ENCODE data around the gene DMD. TPM values are rescaled to one million over a fixed set of nuclear protein-coding genes. Genes with fewer than 3 reads are reported as not detected.

DMD gene
- total and polyA plus RNA-seq, 12 donors: 28.5 to 228 (median 168) TPM

DNA sequence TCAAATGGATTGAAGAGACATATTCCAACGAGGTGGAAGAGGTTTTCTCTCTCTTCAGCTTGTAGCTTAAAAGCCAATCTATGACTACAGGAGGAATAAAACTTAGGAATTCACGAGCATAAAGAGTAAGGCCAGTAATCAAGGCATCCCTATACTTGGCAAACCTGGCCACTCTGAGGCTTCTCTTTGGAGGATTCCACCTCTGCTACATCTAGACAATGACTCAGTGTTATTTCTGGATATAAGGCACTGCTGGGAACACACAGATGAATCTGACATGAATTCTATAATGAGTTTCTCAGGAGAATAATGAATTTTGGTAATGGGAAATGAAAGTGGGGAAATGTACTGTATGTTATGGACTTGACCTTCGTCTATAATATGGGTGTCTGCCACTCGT lies 1123.7 kb downstream of the DMD start:
- H3K27ac ChIP-seq: no peak overlapping the region
- no peaks in the 10 kb centered on the region for H3K27me3 ChIP-seq

DNA sequence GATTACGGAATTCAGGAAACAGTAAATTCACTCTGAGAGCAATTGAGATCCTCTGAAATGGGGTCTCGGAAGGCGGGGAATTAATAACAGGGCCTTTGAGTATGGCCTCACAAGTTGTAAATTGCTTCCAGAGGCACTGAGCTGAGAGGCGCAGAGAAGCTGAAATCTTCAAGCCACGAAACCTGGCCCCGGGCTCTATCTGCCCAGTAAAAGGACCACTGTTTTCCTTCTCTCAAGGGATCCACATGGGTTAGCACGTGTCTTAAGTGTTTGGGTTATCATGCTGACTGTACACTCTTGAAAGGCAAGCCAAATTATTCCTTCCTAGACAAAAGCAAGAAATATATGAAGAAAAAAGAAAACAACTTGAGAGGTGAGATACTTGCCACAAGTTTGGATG lies 1126.6 kb downstream of the DMD start:
- intact Hi-C loops (cut with DNase I): no loop called here
- Histone ChIP-seq H3K27me3 (no peaks in the 10 kb centered on the region), H3K36me3 (no peaks in the 10 kb centered on the region), H3K27ac (no peak overlapping the region), H3K4me3 (no peak overlapping the region), H3K9me3 (peaks cover 0 to 10% (median 0%) of the 10 kb centered on the region in 11 donors), H3K4me1 (no peaks in the 10 kb centered on the region)
- 85 to 88% methylated on average over 7 of the region's 7 CpGs for WGBS, 2 donors
- DNase-seq (no peak), ATAC-seq (no peak)
- TF ChIP-seq, protein P1, sequence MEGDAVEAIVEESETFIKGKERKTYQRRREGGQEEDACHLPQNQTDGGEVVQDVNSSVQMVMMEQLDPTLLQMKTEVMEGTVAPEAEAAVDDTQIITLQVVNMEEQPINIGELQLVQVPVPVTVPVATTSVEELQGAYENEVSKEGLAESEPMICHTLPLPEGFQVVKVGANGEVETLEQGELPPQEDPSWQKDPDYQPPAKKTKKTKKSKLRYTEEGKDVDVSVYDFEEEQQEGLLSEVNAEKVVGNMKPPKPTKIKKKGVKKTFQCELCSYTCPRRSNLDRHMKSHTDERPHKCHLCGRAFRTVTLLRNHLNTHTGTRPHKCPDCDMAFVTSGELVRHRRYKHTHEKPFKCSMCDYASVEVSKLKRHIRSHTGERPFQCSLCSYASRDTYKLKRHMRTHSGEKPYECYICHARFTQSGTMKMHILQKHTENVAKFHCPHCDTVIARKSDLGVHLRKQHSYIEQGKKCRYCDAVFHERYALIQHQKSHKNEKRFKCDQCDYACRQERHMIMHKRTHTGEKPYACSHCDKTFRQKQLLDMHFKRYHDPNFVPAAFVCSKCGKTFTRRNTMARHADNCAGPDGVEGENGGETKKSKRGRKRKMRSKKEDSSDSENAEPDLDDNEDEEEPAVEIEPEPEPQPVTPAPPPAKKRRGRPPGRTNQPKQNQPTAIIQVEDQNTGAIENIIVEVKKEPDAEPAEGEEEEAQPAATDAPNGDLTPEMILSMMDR (IDR thresholded peaks at IDR 0.05): no peak

More for the DNA sequence above, 1123.7 kb downstream of the DMD start:
- no peaks in the 10 kb centered on the region for H3K36me3 ChIP-seq
- WGBS, 2 donors: 71 to 75% methylated on average over 4 of the region's 4 CpGs
- intact Hi-C loops (cut with DNase I): no loop called here
- ATAC-seq (no peak), DNase-seq (no peak)
- TF ChIP-seq, protein P1 (IDR thresholded peaks at IDR 0.05): no peak
- H3K4me1 ChIP-seq: no peaks in the 10 kb centered on the region
- peaks cover 0 to 10% (median 0%) of the 10 kb centered on the region in 11 donors for H3K9me3 ChIP-seq
- no peak overlapping the region for H3K4me3 ChIP-seq

DNA sequence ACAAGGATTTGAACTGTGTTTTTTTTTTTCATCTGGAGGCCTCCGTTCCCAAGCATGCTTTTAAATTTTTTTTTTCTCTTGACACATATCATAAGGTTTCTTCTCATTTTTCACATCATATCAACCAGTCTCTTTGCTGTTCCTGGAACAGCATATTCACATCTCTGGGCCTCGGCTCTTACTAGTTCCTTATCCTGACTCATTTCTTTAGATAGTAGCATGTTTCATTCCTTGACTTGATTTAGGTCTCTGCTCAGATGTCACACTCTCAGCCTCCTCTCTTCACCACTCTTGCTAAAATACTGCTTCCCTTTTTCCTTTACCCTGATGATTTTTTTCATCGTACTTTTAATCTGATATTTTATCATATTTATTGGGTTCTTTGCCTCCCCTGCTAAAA lies 1163.1 kb downstream of the DMD start:
- Histone ChIP-seq H3K4me3 (no peak overlapping the region), H3K9me3 (no peaks in the 10 kb centered on the region), H3K27ac (no peak overlapping the region), H3K4me1 (no peaks in the 10 kb centered on the region), H3K27me3 (no peaks in the 10 kb centered on the region), H3K36me3 (no peaks in the 10 kb centered on the region)
- ATAC-seq (no peak), DNase-seq (no peak)
- intact Hi-C loops (cut with DNase I): no loop called here
- WGBS, 2 donors: 73 to 89% methylated on average over 3 of the region's 3 CpGs
- TF ChIP-seq, protein P1 (IDR thresholded peaks at IDR 0.05): no peak

DNA sequence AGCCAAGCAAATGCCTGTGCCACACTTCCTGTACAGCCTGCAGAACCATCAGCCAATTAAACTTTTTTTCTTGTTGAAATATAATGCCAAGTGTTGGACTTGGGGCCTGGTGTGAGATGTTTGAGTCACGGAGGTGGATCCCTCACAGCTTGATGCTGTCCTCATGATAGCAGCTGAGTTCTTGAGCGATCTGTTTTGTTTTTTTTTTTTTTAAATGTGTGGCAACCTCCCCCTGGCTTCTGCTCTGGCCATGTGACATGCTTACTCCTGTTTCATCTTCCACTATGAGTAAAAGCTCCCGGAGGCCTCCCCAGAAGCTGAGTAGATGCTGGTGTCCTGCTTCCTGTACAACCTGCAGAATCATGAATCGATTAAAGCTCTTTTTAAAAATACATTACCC lies 1166.2 kb downstream of the DMD start:
- TF ChIP-seq, protein P1 (IDR thresholded peaks at IDR 0.05): no peak
- no peaks in the 10 kb centered on the region for H3K9me3 ChIP-seq
- H3K36me3 ChIP-seq: no peaks in the 10 kb centered on the region
- H3K4me1 ChIP-seq: no peaks in the 10 kb centered on the region
- DNase-seq (no peak), ATAC-seq (no peak)
- whole genome bisulfite sequencing, 2 donors: 74 to 86% methylated on average over 4 of the region's 4 CpGs
- intact Hi-C loops (cut with DNase I): no loop called here
- no peaks in the 10 kb centered on the region for H3K27me3 ChIP-seq
- H3K27ac ChIP-seq: no peak overlapping the region
- H3K4me3 ChIP-seq: no peak overlapping the region
